ENCODE measurements around the gene DHH. TPM values are rescaled to one million over a fixed set of nuclear protein-coding genes. Genes with fewer than 3 reads are reported as not detected.

Gene DHH
- polyA plus RNA-seq, 3 donors: not detected

GRCh38 chr12:49054524-49054923, 40.1 kb downstream of the DHH start:
- H3K4me3 Mint-ChIP-seq: no peak overlapping the region
- H3K27ac Mint-ChIP-seq: peak overlapping the region in 2 of 7 donors; percentile 30 to 54

DNA sequence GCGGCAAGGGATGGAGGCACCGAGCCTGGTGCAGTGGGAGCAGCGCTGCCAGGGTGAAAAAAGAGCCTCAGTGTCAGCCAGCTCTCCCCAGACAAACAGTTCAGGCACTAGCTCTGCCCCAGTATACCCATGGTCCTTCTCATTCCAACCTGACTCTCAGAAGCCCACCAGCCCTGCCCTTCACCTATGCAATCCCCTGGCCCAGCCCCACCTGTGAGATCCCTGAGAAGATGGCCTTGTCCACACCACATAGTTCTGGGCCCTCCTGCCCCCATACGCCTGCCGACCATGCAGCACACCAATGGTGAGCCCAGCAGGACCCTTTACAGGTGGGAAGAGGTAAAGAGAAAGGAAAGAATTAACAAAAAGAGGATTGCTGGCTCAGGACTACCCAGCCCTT, 40.5 kb downstream of the DHH start:
- H3K27me3 Mint-ChIP-seq (ENCODE audit: low read depth in 3 of 3): peaks cover 0 to 3% (median 0%) of the 10 kb centered on the region in 3 donors
- WGBS (ENCODE audit: insufficient coverage): 88% methylated on average over 3 of the region's 5 CpGs
- Histone ChIP-seq H3K36me3 (replicated peaks in 1 of 2; ENCODE audit: control insufficient read depth in 1 of 2, insufficient read depth in 2 of 2, low read length in 2 of 2) (peaks cover 59 to 63% of the 10 kb centered on the region in 2 donors), H4K20me1 (ENCODE audit: insufficient read depth, low read length) (peaks cover 97% of the 10 kb centered on the region), H3K9ac (ENCODE audit: insufficient read depth, low read length, poor library complexity, severe bottlenecking) (no peak overlapping the region), H3K79me2 (ENCODE audit: insufficient read depth, low read length) (peaks cover 88% of the 10 kb centered on the region), H3K27ac (ENCODE audit: low read depth in 1 of 2, low read length in 2 of 2) (no peak overlapping the region), H2AFZ (ENCODE audit: insufficient read depth, low read depth, low read length, poor library complexity, severe bottlenecking) (no peak overlapping the region), H3K4me2 (replicated peaks; ENCODE audit: extremely low read depth, low read length, poor library complexity, severe bottlenecking) (no peak overlapping the region), H3K27me3 (ENCODE audit: control insufficient read depth in 2 of 2, insufficient read depth in 2 of 2, low read length in 2 of 2) (no peaks in the 10 kb centered on the region), H3K4me3 (replicated peaks in 1 of 3; ENCODE audit: low read depth in 2 of 3, low read length in 3 of 3) (no peak overlapping the region), H3K4me1 (ENCODE audit: control insufficient read depth in 1 of 2, insufficient read depth in 2 of 2, low read length in 2 of 2) (peaks cover 38 to 39% of the 10 kb centered on the region in 2 donors), H3K9me3 (replicated peaks in 1 of 2; ENCODE audit: control insufficient read depth in 1 of 2, insufficient read depth in 1 of 2, low read length in 2 of 2) (no peaks in the 10 kb centered on the region)
- H3K9me3 Mint-ChIP-seq: no peaks in the 10 kb centered on the region
- peak overlapping the region in 1 of 7 donors; percentile 50 for H3K27ac Mint-ChIP-seq
- peaks cover 45% of the 10 kb centered on the region for H3K4me1 Mint-ChIP-seq
- TF ChIP-seq, protein P1, sequence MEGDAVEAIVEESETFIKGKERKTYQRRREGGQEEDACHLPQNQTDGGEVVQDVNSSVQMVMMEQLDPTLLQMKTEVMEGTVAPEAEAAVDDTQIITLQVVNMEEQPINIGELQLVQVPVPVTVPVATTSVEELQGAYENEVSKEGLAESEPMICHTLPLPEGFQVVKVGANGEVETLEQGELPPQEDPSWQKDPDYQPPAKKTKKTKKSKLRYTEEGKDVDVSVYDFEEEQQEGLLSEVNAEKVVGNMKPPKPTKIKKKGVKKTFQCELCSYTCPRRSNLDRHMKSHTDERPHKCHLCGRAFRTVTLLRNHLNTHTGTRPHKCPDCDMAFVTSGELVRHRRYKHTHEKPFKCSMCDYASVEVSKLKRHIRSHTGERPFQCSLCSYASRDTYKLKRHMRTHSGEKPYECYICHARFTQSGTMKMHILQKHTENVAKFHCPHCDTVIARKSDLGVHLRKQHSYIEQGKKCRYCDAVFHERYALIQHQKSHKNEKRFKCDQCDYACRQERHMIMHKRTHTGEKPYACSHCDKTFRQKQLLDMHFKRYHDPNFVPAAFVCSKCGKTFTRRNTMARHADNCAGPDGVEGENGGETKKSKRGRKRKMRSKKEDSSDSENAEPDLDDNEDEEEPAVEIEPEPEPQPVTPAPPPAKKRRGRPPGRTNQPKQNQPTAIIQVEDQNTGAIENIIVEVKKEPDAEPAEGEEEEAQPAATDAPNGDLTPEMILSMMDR (IDR thresholded peaks at IDR 0.05): no peak
- intact Hi-C loops (cut with micrococcal nuclease): no loop called here
- H3K36me3 Mint-ChIP-seq: peaks cover 60 to 72% of the 10 kb centered on the region in 2 donors
- no peak for DNase-seq
- H3K4me3 Mint-ChIP-seq: no peak overlapping the region

More at GRCh38 chr12:49054524-49054923, 40.1 kb downstream of the DHH start:
- Histone ChIP-seq H3K4me1 (ENCODE audit: control insufficient read depth in 1 of 2, insufficient read depth in 2 of 2, low read length in 2 of 2) (peaks cover 38 to 41% of the 10 kb centered on the region in 2 donors), H4K20me1 (ENCODE audit: insufficient read depth, low read length) (peaks cover 94% of the 10 kb centered on the region), H3K79me2 (ENCODE audit: insufficient read depth, low read length) (peaks cover 92% of the 10 kb centered on the region), H3K9ac (ENCODE audit: insufficient read depth, low read length, poor library complexity, severe bottlenecking) (no peak overlapping the region), H3K4me2 (replicated peaks; ENCODE audit: extremely low read depth, low read length, poor library complexity, severe bottlenecking) (no peak overlapping the region), H3K27ac (ENCODE audit: low read depth in 1 of 2, low read length in 2 of 2) (no peak overlapping the region), H3K9me3 (replicated peaks in 1 of 2; ENCODE audit: control insufficient read depth in 1 of 2, insufficient read depth in 1 of 2, low read length in 2 of 2) (no peaks in the 10 kb centered on the region), H3K4me3 (replicated peaks in 1 of 3; ENCODE audit: low read depth in 2 of 3, low read length in 3 of 3) (no peak overlapping the region), H2AFZ (ENCODE audit: insufficient read depth, low read depth, low read length, poor library complexity, severe bottlenecking) (no peak overlapping the region), H3K36me3 (replicated peaks in 1 of 2; ENCODE audit: control insufficient read depth in 1 of 2, insufficient read depth in 2 of 2, low read length in 2 of 2) (peaks cover 55 to 59% of the 10 kb centered on the region in 2 donors), H3K27me3 (ENCODE audit: control insufficient read depth in 2 of 2, insufficient read depth in 2 of 2, low read length in 2 of 2) (no peaks in the 10 kb centered on the region)
- TF ChIP-seq, protein P1 (IDR thresholded peaks at IDR 0.05): no peak
- H3K4me1 Mint-ChIP-seq: peaks cover 49% of the 10 kb centered on the region
- H3K36me3 Mint-ChIP-seq: peaks cover 56 to 68% of the 10 kb centered on the region in 2 donors
- no peak for DNase-seq
- H3K9me3 Mint-ChIP-seq: no peaks in the 10 kb centered on the region
- intact Hi-C loops (cut with micrococcal nuclease): no loop called here
- 97% methylated on average over 10 of the region's 10 CpGs for WGBS (ENCODE audit: insufficient coverage)
- peaks cover 0 to 3% (median 0%) of the 10 kb centered on the region in 3 donors for H3K27me3 Mint-ChIP-seq (ENCODE audit: low read depth in 3 of 3)
